Measurements from ENCODE around the gene GTPBP4. TPM values are rescaled to one million over a fixed set of nuclear protein-coding genes. Genes with fewer than 3 reads are reported as not detected.

Gene GTPBP4
- total RNA-seq, 1 donor from 2014 or later: 135 TPM

DNA sequence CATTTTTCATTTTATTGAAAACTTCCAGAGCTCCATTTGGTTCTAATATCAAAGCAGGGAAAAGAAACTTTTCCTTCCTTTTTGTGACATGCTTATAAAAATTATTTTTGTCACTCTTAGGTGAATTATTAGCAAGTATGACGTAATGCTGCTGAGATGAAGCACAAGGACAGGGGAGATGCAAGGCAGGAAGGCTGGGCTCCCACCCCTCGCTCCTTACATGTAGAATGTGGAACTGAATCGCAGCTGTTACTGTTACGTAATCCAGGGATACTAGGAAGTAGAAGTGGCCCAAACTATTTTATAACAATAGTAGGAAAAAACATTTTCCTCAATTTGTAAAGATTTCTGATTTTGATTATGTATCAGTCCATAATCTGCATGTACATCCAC lies 17.1 kb upstream of the GTPBP4 start:
- Mint-ChIP-seq H3K9me3 (peaks cover 9% of the 10 kb centered on the region), H3K4me3 (ENCODE audit: low read depth) (no peak overlapping the region), H3K27ac (no peak overlapping the region), H3K36me3 (ENCODE audit: low read depth) (no peaks in the 10 kb centered on the region), H3K4me1 (ENCODE audit: low read depth) (peaks cover 7% of the 10 kb centered on the region), H3K27me3 (ENCODE audit: low read depth) (peaks cover 31% of the 10 kb centered on the region)
- intact Hi-C loops (cut with micrococcal nuclease): no loop called here
- no peak for DNase-seq (ENCODE audit: low spot score)

DNA sequence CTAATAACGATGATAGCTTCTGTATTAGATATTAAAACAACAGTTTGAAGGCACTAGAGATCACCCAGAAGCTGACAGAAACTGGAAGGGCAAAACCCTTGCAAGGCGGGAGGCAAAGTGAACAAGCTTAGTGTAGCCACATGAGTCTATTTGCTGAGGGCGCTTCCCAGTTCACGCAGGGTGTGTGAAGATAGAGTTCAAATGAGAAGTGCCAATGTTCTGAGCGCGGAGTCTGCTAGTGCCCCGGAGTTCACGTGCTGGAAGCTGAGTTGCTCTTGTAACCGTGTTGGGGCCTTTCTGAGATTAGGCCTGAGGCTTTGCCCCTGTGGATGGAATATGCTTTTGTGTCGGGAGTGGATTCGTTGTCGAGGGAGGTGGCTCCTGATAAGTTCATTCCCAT lies 16.6 kb upstream of the GTPBP4 start:
- no peak for DNase-seq (ENCODE audit: low spot score)
- Mint-ChIP-seq H3K36me3 (ENCODE audit: low read depth) (peaks cover 2% of the 10 kb centered on the region), H3K9me3 (peaks cover 12% of the 10 kb centered on the region), H3K27me3 (ENCODE audit: low read depth) (peaks cover 29% of the 10 kb centered on the region), H3K4me3 (ENCODE audit: low read depth) (no peak overlapping the region), H3K4me1 (ENCODE audit: low read depth) (peaks cover 7% of the 10 kb centered on the region), H3K27ac (no peak overlapping the region)
- intact Hi-C loops (cut with micrococcal nuclease): no loop called here

DNA sequence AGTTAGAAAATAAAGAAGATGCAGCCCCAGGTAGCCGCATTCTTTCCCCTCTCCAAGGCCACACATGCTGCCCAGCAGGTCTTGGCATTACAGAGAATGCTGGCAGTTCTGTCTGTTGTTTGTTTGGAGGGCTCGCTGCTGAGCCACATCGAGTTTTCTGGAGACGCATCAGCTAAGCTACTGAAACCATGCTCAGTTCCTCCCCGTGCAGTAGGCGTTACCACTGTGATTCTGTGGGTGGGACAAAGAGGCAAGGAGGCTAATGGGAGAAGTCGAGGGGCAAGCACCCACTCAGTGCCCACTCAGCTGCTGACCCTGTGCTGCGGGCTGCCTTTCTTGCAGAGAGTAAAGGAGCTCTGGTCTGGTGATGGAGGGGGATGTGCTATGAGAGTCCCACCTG lies 15.5 kb upstream of the GTPBP4 start:
- H3K4me3 Mint-ChIP-seq (ENCODE audit: low read depth): no peak overlapping the region
- no peaks in the 10 kb centered on the region for H3K4me1 Mint-ChIP-seq (ENCODE audit: low read depth)
- H3K9me3 Mint-ChIP-seq: peaks cover 9% of the 10 kb centered on the region
- no peak for DNase-seq (ENCODE audit: low spot score)
- H3K36me3 Mint-ChIP-seq (ENCODE audit: low read depth): peaks cover 5% of the 10 kb centered on the region
- H3K27me3 Mint-ChIP-seq (ENCODE audit: low read depth): peaks cover 29% of the 10 kb centered on the region
- no peak overlapping the region for H3K27ac Mint-ChIP-seq
- intact Hi-C loops (cut with micrococcal nuclease): no loop called here

GRCh38 chr10:974038-974784 lies 14.0 kb upstream of the GTPBP4 start:
- H3K4me3 Mint-ChIP-seq (ENCODE audit: low read depth): no peak overlapping the region
- no peaks in the 10 kb centered on the region for H3K4me1 Mint-ChIP-seq (ENCODE audit: low read depth)
- H3K27me3 Mint-ChIP-seq (ENCODE audit: low read depth): peaks cover 19% of the 10 kb centered on the region

GRCh38 chr10:974785-975074 lies 13.5 kb upstream of the GTPBP4 start:
- no peak for DNase-seq (ENCODE audit: low spot score)
- H3K36me3 Mint-ChIP-seq (ENCODE audit: low read depth): peaks cover 11% of the 10 kb centered on the region
- intact Hi-C loops (cut with micrococcal nuclease): no loop called here
- H3K9me3 Mint-ChIP-seq: peaks cover 26% of the 10 kb centered on the region
- H3K4me1 Mint-ChIP-seq (ENCODE audit: low read depth): no peaks in the 10 kb centered on the region
- H3K4me3 Mint-ChIP-seq (ENCODE audit: low read depth): no peak overlapping the region
- no peak overlapping the region for H3K27ac Mint-ChIP-seq
- H3K27me3 Mint-ChIP-seq (ENCODE audit: low read depth): peaks cover 14% of the 10 kb centered on the region

More at GRCh38 chr10:974038-974784, 14.0 kb upstream of the GTPBP4 start:
- no peak overlapping the region for H3K27ac Mint-ChIP-seq
- DNase-seq (ENCODE audit: low spot score): no peak
- peaks cover 10% of the 10 kb centered on the region for H3K36me3 Mint-ChIP-seq (ENCODE audit: low read depth)
- intact Hi-C loops (cut with micrococcal nuclease): no loop called here
- peaks cover 22% of the 10 kb centered on the region for H3K9me3 Mint-ChIP-seq

GRCh38 chr10:976316-976715 lies 11.9 kb upstream of the GTPBP4 start:
- Mint-ChIP-seq H3K27me3 (ENCODE audit: low read depth) (peaks cover 4% of the 10 kb centered on the region), H3K9me3 (peaks cover 39% of the 10 kb centered on the region), H3K4me3 (ENCODE audit: low read depth) (no peak overlapping the region), H3K27ac (no peak overlapping the region), H3K36me3 (ENCODE audit: low read depth) (peaks cover 19% of the 10 kb centered on the region), H3K4me1 (ENCODE audit: low read depth) (no peaks in the 10 kb centered on the region)
- intact Hi-C loops (cut with micrococcal nuclease): no loop called here
- DNase-seq (ENCODE audit: low spot score): no peak

- H3K4me3 Mint-ChIP-seq (ENCODE audit: low read depth): no peak overlapping the region
- H3K27ac Mint-ChIP-seq: no peak overlapping the region
Observed at GRCh38 chr10:978826-979421, 9.3 kb upstream of the GTPBP4 start.

DNA sequence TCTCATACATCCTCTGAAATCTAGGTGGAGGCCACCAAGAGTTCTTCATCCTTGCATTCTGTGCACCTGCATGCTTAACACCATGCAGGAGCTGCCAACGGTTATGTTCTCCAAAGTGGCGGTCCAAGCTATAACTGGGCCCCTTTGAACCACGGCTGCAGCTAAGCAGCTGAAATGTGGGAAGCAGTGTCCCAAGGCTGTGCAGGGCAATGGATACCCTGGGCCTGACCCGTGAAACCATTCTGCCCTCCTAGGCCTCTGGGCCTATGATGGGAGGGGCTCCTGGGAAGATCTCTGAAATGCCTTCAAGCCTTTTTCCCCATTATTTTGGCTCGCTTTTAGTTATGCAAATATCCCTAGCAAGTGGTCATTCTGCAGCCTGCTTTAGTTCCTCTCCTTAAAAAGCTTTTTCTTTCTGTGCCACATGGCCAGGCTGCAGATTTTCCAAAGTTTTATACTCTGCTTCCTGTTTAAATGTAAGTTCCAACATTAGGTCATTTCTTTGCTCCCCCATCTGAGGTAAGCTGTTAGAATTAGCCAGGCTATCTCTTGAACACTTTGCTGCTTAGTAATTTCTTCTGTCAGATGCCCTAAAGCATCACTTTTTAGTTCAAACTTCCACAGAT lies 7.7 kb upstream of the GTPBP4 start:
- Mint-ChIP-seq H3K27me3 (ENCODE audit: low read depth) (no peaks in the 10 kb centered on the region), H3K9me3 (peaks cover 40% of the 10 kb centered on the region), H3K27ac (no peak overlapping the region), H3K4me1 (ENCODE audit: low read depth) (no peaks in the 10 kb centered on the region), H3K36me3 (ENCODE audit: low read depth) (peaks cover 24% of the 10 kb centered on the region), H3K4me3 (ENCODE audit: low read depth) (no peak overlapping the region)
- DNase-seq (ENCODE audit: low spot score): no peak
- intact Hi-C loops (cut with micrococcal nuclease): no loop called here

More at GRCh38 chr10:978826-979421, 9.3 kb upstream of the GTPBP4 start:
- no peak for DNase-seq (ENCODE audit: low spot score)
- Mint-ChIP-seq H3K27me3 (ENCODE audit: low read depth) (no peaks in the 10 kb centered on the region), H3K9me3 (peaks cover 40% of the 10 kb centered on the region), H3K36me3 (ENCODE audit: low read depth) (peaks cover 24% of the 10 kb centered on the region), H3K4me1 (ENCODE audit: low read depth) (no peaks in the 10 kb centered on the region)
- intact Hi-C loops (cut with micrococcal nuclease): no loop called here

DNA sequence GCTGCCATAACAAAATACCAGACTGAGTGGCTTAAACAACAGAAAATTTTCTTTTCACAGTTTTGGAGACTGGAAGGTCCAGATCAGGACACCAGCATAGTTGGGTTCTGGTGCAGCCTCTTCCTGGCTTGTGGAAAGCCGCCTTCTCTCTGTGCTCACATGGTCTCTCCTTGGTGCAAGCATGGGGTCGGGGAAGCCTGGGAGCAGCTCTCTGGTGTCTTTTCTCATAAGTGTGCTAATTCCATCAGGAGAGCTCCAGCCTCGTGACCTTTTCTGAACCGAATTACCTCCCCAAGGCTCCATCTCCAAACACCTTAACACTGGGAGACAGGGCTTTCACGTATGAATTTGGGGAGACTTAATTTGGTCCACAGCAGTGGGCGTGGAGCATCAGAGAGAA lies 4.8 kb upstream of the GTPBP4 start:
- no peak overlapping the region for H3K27ac Mint-ChIP-seq
- no peak for DNase-seq (ENCODE audit: low spot score)
- H3K4me3 Mint-ChIP-seq (ENCODE audit: low read depth): no peak overlapping the region
- intact Hi-C loops (cut with micrococcal nuclease): no loop called here
- H3K4me1 Mint-ChIP-seq (ENCODE audit: low read depth): peaks cover 5% of the 10 kb centered on the region
- H3K36me3 Mint-ChIP-seq (ENCODE audit: low read depth): peaks cover 22% of the 10 kb centered on the region
- peaks cover 26% of the 10 kb centered on the region for H3K9me3 Mint-ChIP-seq
- H3K27me3 Mint-ChIP-seq (ENCODE audit: low read depth): no peaks in the 10 kb centered on the region

DNA sequence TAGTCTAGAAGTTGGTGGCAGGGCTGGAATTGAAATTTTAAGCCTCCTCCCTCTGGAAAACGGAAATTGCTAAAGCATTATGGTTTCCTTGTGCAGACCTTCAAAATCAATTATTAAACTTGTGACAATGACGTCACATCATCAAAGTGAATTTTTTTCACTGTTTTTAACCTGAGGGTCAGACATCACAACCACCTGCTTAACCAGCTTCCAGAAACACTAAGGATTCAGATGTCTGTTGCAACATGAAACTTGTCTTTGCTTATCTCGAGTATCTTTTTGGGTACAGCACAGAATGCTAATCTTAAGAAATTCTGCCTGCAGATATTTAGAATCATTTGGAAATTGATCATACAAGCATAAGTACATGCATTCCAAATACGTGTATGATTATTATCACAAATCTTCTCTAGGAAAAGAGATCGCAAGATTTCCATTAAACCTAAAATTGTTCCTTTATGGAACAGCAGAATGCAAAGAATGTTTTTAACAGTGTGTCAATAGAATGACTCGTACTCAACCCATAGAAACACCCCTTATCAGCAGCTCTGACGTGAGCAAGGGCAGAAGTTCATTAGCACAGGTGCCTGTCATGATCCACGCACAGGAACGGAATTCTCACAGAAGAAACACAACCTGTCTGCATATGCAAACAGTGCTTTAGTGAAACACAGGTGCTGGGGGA lies 4.1 kb upstream of the GTPBP4 start:
- no peak for DNase-seq (ENCODE audit: low spot score)
- intact Hi-C loops (cut with micrococcal nuclease): no loop called here
- peaks cover 24% of the 10 kb centered on the region for H3K36me3 Mint-ChIP-seq (ENCODE audit: low read depth)
- H3K4me3 Mint-ChIP-seq (ENCODE audit: low read depth): no peak overlapping the region
- H3K4me1 Mint-ChIP-seq (ENCODE audit: low read depth): peaks cover 5% of the 10 kb centered on the region
- H3K9me3 Mint-ChIP-seq: peaks cover 19% of the 10 kb centered on the region
- no peak overlapping the region for H3K27ac Mint-ChIP-seq
- H3K27me3 Mint-ChIP-seq (ENCODE audit: low read depth): no peaks in the 10 kb centered on the region

GRCh38 chr10:985361-985760 lies 2.9 kb upstream of the GTPBP4 start:
- peaks cover 15% of the 10 kb centered on the region for H3K4me1 Mint-ChIP-seq (ENCODE audit: low read depth)
- peaks cover 9% of the 10 kb centered on the region for H3K9me3 Mint-ChIP-seq
- H3K4me3 Mint-ChIP-seq (ENCODE audit: low read depth): no peak overlapping the region
- no peaks in the 10 kb centered on the region for H3K27me3 Mint-ChIP-seq (ENCODE audit: low read depth)
- peaks cover 34% of the 10 kb centered on the region for H3K36me3 Mint-ChIP-seq (ENCODE audit: low read depth)
- intact Hi-C loops (cut with micrococcal nuclease): no loop called here
- DNase-seq (ENCODE audit: low spot score): no peak
- H3K27ac Mint-ChIP-seq: no peak overlapping the region

DNA sequence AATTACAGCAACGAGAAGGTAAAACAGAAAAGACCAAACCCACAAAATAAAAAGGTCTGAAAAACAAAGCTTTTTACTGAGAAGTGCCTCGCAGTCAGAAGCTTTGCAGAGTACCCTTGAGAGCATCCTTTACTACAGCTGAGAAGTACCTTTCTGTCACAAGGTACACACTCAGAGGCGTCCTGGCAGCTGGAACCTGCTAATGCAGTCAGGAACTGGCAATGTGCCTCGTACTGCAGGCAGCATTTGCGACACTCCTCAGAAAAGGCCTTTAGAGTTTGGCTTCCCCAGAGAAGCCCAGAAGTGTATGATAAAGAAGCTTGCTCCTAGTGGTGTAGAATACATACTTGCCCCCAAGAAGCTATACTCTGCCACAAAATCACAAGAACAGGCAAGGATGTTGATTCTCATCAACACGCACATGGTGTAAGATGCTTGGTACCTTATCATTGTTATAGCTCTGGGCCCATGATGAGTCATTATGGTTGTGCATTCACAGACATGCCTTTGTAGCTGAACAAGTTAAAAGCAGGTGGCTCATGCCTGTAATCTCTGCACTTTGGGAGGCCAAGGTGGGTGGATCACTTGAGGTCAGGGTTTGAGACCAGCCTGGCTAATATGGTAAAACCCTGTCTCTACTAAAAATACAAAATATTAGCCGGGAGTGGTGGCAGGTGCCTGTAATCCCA lies 2.0 kb upstream of the GTPBP4 start:
- H3K27ac Mint-ChIP-seq: peak overlapping the region; percentile 65
- peaks cover 22% of the 10 kb centered on the region for H3K4me1 Mint-ChIP-seq (ENCODE audit: low read depth)
- no peaks in the 10 kb centered on the region for H3K27me3 Mint-ChIP-seq (ENCODE audit: low read depth)
- DNase-seq (ENCODE audit: low spot score): no peak
- intact Hi-C loops (cut with micrococcal nuclease): no loop called here
- H3K4me3 Mint-ChIP-seq (ENCODE audit: low read depth): peak overlapping the region; percentile 91
- peaks cover under 1% of the 10 kb centered on the region for H3K9me3 Mint-ChIP-seq
- peaks cover 36% of the 10 kb centered on the region for H3K36me3 Mint-ChIP-seq (ENCODE audit: low read depth)

Measured in activated T-helper 2 cell treated with anti-CD3 and anti-CD28 coated beads, Interferon-gamma antibody, Interleukin-2, Interleukin-4, amounts not matched to agents 10 μg/mL and 5 μg/mL and 100 μg/mL, durations not matched to agents 14 hours and 24 hours and 36 hours (primary cell).